Kidney (tissue), 14 donors: ENCODE measurements around the gene DGKI. TPM values are rescaled to one million over a fixed set of nuclear protein-coding genes. Genes with fewer than 3 reads are reported as not detected.

Experiments used
- DNase-seq, 5 donors: peaks; one replicate each; pipeline ENCODE4 v3.0.0-alpha.2; 2013 to 2020
- FAIRE-seq: peaks from 2 replicates; lab custom pipeline; 2012; peaks lifted over from hg19 to GRCh38; lab: Jason Lieb, UNC
- H3K27ac ChIP-seq, 2 donors: one replicate each; pipeline ENCODE4 v1.7.0; 2013; ENCODE audit warnings: low read depth in 2 of 2, low read length in 2 of 2, inconsistent platforms in 1 of 2
- H3K27me3 ChIP-seq: one replicate; pipeline ENCODE4 v1.7.1; 2013; ENCODE audit warnings: low read length, inconsistent platforms; ENCODE audit not compliant: control insufficient read depth, insufficient read depth
- H3K36me3 ChIP-seq, 3 donors: one replicate each; pipeline versions ENCODE4 v1.7.0 to v1.7.1; 2013; ENCODE audit warnings: low read length in 3 of 3, control low read depth in 1 of 3, inconsistent platforms in 1 of 3; ENCODE audit not compliant: insufficient read depth in 3 of 3, control insufficient read depth in 2 of 3
- H3K4me1 ChIP-seq, 3 donors: one replicate each; pipeline versions ENCODE4 v1.7.0 to v1.7.1; 2013; ENCODE audit warnings: low read length in 3 of 3, inconsistent platforms in 1 of 3, low read depth in 1 of 3; ENCODE audit not compliant: control insufficient read depth in 2 of 3, insufficient read depth in 2 of 3
- H3K4me3 ChIP-seq, 3 donors: one replicate each; pipeline versions ENCODE4 v1.7.0 to v1.8.1; 2013; ENCODE audit warnings: low read length in 3 of 3, control low read depth in 1 of 3, inconsistent platforms in 1 of 3
- H3K9ac ChIP-seq, 3 donors: one replicate each; pipeline versions ENCODE4 v1.7.0 to v1.7.1; 2013; ENCODE audit warnings: low read length in 3 of 3, control low read depth in 1 of 3, inconsistent platforms in 1 of 3
- H3K9me3 ChIP-seq, 3 donors: one replicate each; pipeline versions ENCODE4 v1.7.0 to v1.7.1; 2013; ENCODE audit warnings: low read length in 3 of 3, control low read depth in 1 of 3, inconsistent platforms in 1 of 3; ENCODE audit not compliant: control insufficient read depth in 2 of 3, insufficient read depth in 1 of 3
- CTCF ChIP-seq: IDR thresholded peaks from 3 replicates; pipeline ENCODE4 v1.5.1; 2012; ENCODE audit warnings: mild to moderate bottlenecking, moderate library complexity, borderline replicate concordance; ENCODE audit not compliant: insufficient read depth; ENCODE audit errors: extremely low read depth
- intact Hi-C: fragments of 100-400 bp; cut with DNase I; formaldehyde crosslinking; loops from one replicate; pipeline ENCODE4 v1.11.1; 2022
- polyA plus RNA-seq: library from polyadenylated mRNA; stranded (reverse); fragments of 350-450 nt; fragmentation: Illumina TruSeq; extraction: RNeasy Lipid Tissue Mini Kit (QIAGEN cat#74804); gene quantifications from one replicate; pipeline ENCODE4 v1.2.3, GENCODE V29; 2014; ENCODE audit warnings: low read depth, low replicate concordance; ENCODE audit not compliant: insufficient read depth
- total RNA-seq: library from RNA; stranded (reverse); fragmentation: NEBNext Ultra II Directional; extraction: Animal tissue kit (Norgen Biotek cat#: 25700); gene quantifications from one replicate; pipeline ENCODE4 v1.2.1, GENCODE V29; 2021
- donor health status: control.
- donor health status: control.
- donor health status: control.
- donor health status: control.
- donor health status: control.
- donor health status: DM: yes; HTN: yes; CAD: no.
- donor health status: Normal renal cell carcinoma (clear cell type).

The DGKI gene
- total and polyA plus RNA-seq, 2 donors from 2014 or later, result 1.3 to 2.5 TPM

DNA sequence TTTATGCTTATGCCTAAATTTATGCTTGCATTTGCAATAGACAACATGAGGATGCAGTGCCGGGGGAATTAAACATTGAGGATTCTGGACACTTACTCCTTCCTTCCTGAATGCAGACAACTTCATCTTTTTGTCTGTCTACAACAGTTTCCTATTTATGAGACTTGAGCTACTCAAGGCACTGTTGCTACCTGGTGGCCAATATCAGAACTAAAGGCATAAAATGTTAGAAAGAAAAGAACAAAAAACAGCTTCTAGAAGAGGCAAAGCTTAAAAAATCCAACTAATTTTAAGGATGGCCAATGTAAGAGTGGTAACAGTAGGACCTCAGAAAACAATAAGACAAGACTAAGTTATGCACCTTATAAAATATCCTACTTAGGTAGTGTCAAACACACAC lies 358.7 kb downstream of the DGKI start:
- H3K27me3 ChIP-seq, result no peaks in the 10 kb centered on the region
- no peak overlapping the region for H3K4me3 ChIP-seq
- H3K27ac ChIP-seq, result no peak overlapping the region
- FAIRE-seq (no peak), DNase-seq (peak in 1 of 5 donors; percentile 10)
- no peak overlapping the region for H3K9ac ChIP-seq
- no peaks in the 10 kb centered on the region for H3K4me1 ChIP-seq
- H3K9me3 ChIP-seq, result no peaks in the 10 kb centered on the region
- H3K36me3 ChIP-seq, result no peaks in the 10 kb centered on the region
- intact Hi-C loops, result no loop called here
- no peak for TF ChIP-seq CTCF

GRCh38 chr7:137485818-137486217 lies 361.0 kb downstream of the DGKI start:
- H3K27me3 ChIP-seq, result no peaks in the 10 kb centered on the region
- H3K4me3 ChIP-seq, result no peak overlapping the region
- no peaks in the 10 kb centered on the region for H3K4me1 ChIP-seq
- TF ChIP-seq CTCF, result no peak
- H3K9ac ChIP-seq, result no peak overlapping the region
- no peak overlapping the region for H3K27ac ChIP-seq
- FAIRE-seq, result no peak
- intact Hi-C loops, result no loop called here
- DNase-seq, result no peak
- no peaks in the 10 kb centered on the region for H3K9me3 ChIP-seq
- H3K36me3 ChIP-seq, result no peaks in the 10 kb centered on the region

GRCh38 chr7:137484326-137484725 lies 362.4 kb downstream of the DGKI start:
- FAIRE-seq (no peak), DNase-seq (no peak)
- H3K4me1 ChIP-seq, result no peaks in the 10 kb centered on the region
- intact Hi-C loops, result no loop called here
- no peak overlapping the region for H3K9ac ChIP-seq
- no peaks in the 10 kb centered on the region for H3K27me3 ChIP-seq
- no peaks in the 10 kb centered on the region for H3K9me3 ChIP-seq
- H3K27ac ChIP-seq, result no peak overlapping the region
- H3K4me3 ChIP-seq, result no peak overlapping the region
- no peak for TF ChIP-seq CTCF
- H3K36me3 ChIP-seq, result no peaks in the 10 kb centered on the region

DNA sequence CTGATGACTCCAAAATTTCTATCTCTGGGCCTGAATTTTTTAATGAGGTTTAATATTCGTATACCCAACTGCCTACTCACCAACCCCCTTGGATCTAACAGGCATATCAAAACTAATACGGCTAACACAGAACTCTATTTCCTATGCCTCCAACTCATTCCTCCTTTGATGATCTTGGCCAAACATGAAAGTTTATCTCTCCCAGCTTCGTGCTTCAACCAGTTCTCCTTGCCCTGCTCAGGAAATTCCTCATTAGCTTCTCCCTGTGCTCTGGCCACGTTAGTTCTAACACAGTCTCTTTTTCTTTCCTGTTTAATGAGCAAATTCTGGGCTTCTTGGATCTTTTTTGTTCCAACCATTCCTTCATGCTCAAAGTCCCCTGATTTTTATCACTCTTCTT lies 364.3 kb downstream of the DGKI start:
- no peak overlapping the region for H3K27ac ChIP-seq
- no peak for TF ChIP-seq CTCF
- intact Hi-C loops, result no loop called here
- H3K4me1 ChIP-seq, result no peaks in the 10 kb centered on the region
- no peaks in the 10 kb centered on the region for H3K9me3 ChIP-seq
- DNase-seq (no peak), FAIRE-seq (no peak)
- no peak overlapping the region for H3K4me3 ChIP-seq
- H3K9ac ChIP-seq, result no peak overlapping the region
- no peaks in the 10 kb centered on the region for H3K36me3 ChIP-seq
- no peaks in the 10 kb centered on the region for H3K27me3 ChIP-seq
